GM18502 (cell line): Measurements from ENCODE around the gene FADS2.

Experiments
- ATAC-seq: cut with Tn5 transposase; IDR thresholded peaks from one replicate; pipeline ENCODE4 v1.9.1; 2021; ENCODE audit warnings: mild to moderate bottlenecking; ENCODE audit not compliant: unreplicated experiment, poor library complexity

Gene FADS2

GRCh38 chr11:61817471-61818202 lies 10.5 kb upstream of the FADS2 start:
- ATAC-seq = no peak

- no peak for ATAC-seq
Observed at GRCh38 chr11:61820174-61820573, 7.9 kb upstream of the FADS2 start.

- peak; percentile 5 for ATAC-seq
Observed at GRCh38 chr11:61826930-61827570, 1.1 kb upstream of the FADS2 start.

GRCh38 chr11:61828379-61828628 lies 204 bp downstream of the FADS2 start:
- ATAC-seq = peak; percentile 3

GRCh38 chr11:61828629-61829407 lies 718 bp downstream of the FADS2 start:
- peak; percentile 32 for ATAC-seq

- no peak for ATAC-seq
Observed at GRCh38 chr11:61829806-61830205, 1.7 kb downstream of the FADS2 start.

GRCh38 chr11:61830237-61831105 lies 2.4 kb downstream of the FADS2 start:
- ATAC-seq = no peak

GRCh38 chr11:61832207-61832606 lies 4.1 kb downstream of the FADS2 start:
- ATAC-seq = no peak

GRCh38 chr11:61832754-61833153 lies 4.7 kb downstream of the FADS2 start:
- ATAC-seq = no peak

GRCh38 chr11:61833471-61833870 lies 5.4 kb downstream of the FADS2 start:
- ATAC-seq = no peak

- no peak for ATAC-seq
Observed at GRCh38 chr11:61833926-61834277, 5.8 kb downstream of the FADS2 start.

GRCh38 chr11:61834278-61835048 lies 6.4 kb downstream of the FADS2 start:
- peak; percentile 90 for ATAC-seq

GRCh38 chr11:61836193-61836592 lies 8.1 kb downstream of the FADS2 start:
- ATAC-seq = no peak

GRCh38 chr11:61837411-61838005 lies 9.4 kb downstream of the FADS2 start:
- no peak for ATAC-seq

- ATAC-seq = no peak
Observed at GRCh38 chr11:61838501-61838900, 10.4 kb downstream of the FADS2 start.

GRCh38 chr11:61838921-61839320 lies 10.8 kb downstream of the FADS2 start:
- ATAC-seq = no peak

- ATAC-seq = no peak
Observed at GRCh38 chr11:61839742-61840141, 11.6 kb downstream of the FADS2 start.

GRCh38 chr11:61840371-61840770 lies 12.3 kb downstream of the FADS2 start:
- ATAC-seq = no peak

- ATAC-seq = no peak
Observed at GRCh38 chr11:61841636-61842527, 13.8 kb downstream of the FADS2 start.
